ENCODE measurements around the gene STEAP4.

STEAP4 gene

DNA sequence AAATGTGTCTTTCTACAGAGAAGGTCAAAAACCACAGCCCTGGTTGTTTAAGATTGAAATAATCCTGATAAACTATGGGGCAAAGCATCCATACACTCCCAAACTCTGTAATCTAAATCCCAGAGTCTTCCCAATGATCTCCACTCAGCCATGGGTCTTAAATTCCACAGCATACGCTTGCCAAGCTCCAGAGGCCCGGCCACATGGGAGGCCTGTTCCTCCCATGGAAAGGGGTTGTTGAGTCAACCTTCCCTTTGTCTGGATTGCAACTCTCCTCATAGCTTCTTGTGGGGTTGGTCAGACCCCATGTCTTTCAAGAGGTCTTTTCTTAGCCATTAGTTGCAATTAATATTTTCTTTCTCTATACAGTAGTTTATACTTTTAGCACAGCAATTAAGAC is 718 bp upstream of the STEAP4 start:
- no peak for DNase-seq
- Histone ChIP-seq H3K4me1 (peaks cover 0 to 24% (median 13%) of the 10 kb centered on the region in 4 donors), H3K4me3 (no peak overlapping the region), H3K27ac (no peak overlapping the region), H3K9me3 (no peaks in the 10 kb centered on the region), H3K36me3 (no peaks in the 10 kb centered on the region), H3K27me3 (no peaks in the 10 kb centered on the region)
- intact Hi-C loops (cut with DNase I; ENCODE audit: low total_unique reads), result no loop called here
- TF ChIP-seq, protein P1, sequence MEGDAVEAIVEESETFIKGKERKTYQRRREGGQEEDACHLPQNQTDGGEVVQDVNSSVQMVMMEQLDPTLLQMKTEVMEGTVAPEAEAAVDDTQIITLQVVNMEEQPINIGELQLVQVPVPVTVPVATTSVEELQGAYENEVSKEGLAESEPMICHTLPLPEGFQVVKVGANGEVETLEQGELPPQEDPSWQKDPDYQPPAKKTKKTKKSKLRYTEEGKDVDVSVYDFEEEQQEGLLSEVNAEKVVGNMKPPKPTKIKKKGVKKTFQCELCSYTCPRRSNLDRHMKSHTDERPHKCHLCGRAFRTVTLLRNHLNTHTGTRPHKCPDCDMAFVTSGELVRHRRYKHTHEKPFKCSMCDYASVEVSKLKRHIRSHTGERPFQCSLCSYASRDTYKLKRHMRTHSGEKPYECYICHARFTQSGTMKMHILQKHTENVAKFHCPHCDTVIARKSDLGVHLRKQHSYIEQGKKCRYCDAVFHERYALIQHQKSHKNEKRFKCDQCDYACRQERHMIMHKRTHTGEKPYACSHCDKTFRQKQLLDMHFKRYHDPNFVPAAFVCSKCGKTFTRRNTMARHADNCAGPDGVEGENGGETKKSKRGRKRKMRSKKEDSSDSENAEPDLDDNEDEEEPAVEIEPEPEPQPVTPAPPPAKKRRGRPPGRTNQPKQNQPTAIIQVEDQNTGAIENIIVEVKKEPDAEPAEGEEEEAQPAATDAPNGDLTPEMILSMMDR (IDR thresholded peaks at IDR 0.05), result no peak

- intact Hi-C loops (cut with DNase I; ENCODE audit: low total_unique reads), result no loop called here
- no peaks in the 10 kb centered on the region for H3K36me3 ChIP-seq
- no peak for DNase-seq
- H3K4me3 ChIP-seq, result peak overlapping the region in 1 of 2 donors; percentile 31
- peaks cover 0 to 10% (median 6%) of the 10 kb centered on the region in 4 donors for H3K4me1 ChIP-seq
- no peak overlapping the region for H3K27ac ChIP-seq
- TF ChIP-seq, protein P1 (IDR thresholded peaks at IDR 0.05), result no peak
- no peaks in the 10 kb centered on the region for H3K27me3 ChIP-seq
- H3K9me3 ChIP-seq, result no peaks in the 10 kb centered on the region
These were observed 1.6 kb downstream of the STEAP4 start for GRCh38 chr7:88305044-88305443.

DNA sequence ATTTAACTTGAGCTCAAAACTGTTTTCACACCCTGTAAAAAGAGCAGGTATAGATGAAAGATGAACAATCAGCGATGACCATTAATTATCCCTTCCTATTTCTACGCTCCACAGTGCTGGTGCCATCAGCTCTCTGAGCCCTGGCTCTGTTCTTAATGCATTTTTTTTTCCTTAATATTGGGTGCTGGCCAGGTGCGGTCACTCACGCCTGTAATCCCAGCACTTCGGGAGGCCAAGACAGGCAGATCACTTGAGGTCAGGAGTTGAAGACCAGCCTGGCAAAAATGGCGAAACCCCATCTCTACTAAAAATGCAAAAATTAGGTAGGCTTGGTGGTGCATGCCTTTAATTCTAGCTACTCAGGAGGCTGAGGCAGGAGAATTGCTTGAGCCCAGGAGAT is 4.2 kb downstream of the STEAP4 start:
- no peak overlapping the region for H3K27ac ChIP-seq
- DNase-seq, result no peak
- H3K9me3 ChIP-seq, result no peaks in the 10 kb centered on the region
- intact Hi-C loops (cut with DNase I; ENCODE audit: low total_unique reads), result no loop called here
- TF ChIP-seq, protein P1 (IDR thresholded peaks at IDR 0.05), result no peak
- H3K27me3 ChIP-seq, result no peaks in the 10 kb centered on the region
- H3K4me3 ChIP-seq, result no peak overlapping the region
- H3K4me1 ChIP-seq, result peaks cover 0 to 9% (median 4%) of the 10 kb centered on the region in 4 donors
- H3K36me3 ChIP-seq, result no peaks in the 10 kb centered on the region

DNA sequence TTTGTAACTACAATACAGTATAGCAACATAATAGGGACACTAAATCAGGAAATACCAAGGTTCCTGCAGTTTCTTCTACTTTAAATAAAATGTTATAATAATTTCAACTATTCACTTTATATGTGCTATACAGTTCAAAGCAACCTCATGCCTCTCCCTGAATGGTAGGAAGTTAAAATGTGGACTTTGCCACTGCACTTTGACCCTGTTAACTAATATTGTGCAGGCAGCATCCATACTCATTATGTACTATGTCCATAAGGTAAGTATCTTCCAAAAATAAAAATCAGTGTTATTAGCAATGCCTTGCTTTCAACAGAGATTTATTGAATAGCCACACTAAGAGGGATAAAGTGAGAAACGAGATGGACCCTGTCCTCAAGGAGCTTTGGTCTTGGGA is 4.8 kb downstream of the STEAP4 start:
- no peaks in the 10 kb centered on the region for H3K9me3 ChIP-seq

GRCh38 chr7:88300401-88300945 is 6.2 kb downstream of the STEAP4 start:
- H3K36me3 ChIP-seq, result no peaks in the 10 kb centered on the region
- peaks cover 0 to 4% (median 0%) of the 10 kb centered on the region in 4 donors for H3K4me1 ChIP-seq
- TF ChIP-seq, protein P1 (IDR thresholded peaks at IDR 0.05), result no peak
- DNase-seq, result no peak
- H3K4me3 ChIP-seq, result no peak overlapping the region
- H3K27ac ChIP-seq, result no peak overlapping the region
- H3K27me3 ChIP-seq, result no peaks in the 10 kb centered on the region
- H3K9me3 ChIP-seq, result no peaks in the 10 kb centered on the region
- intact Hi-C loops (cut with DNase I; ENCODE audit: low total_unique reads), result no loop called here

More for the DNA sequence above, 4.8 kb downstream of the STEAP4 start:
- Histone ChIP-seq H3K27me3 (no peaks in the 10 kb centered on the region), H3K4me1 (peaks cover 0 to 9% (median 4%) of the 10 kb centered on the region in 4 donors), H3K36me3 (no peaks in the 10 kb centered on the region), H3K4me3 (no peak overlapping the region), H3K27ac (no peak overlapping the region)
- intact Hi-C loops (cut with DNase I; ENCODE audit: low total_unique reads), result no loop called here
- TF ChIP-seq, protein P1 (IDR thresholded peaks at IDR 0.05), result no peak
- DNase-seq, result no peak

GRCh38 chr7:88299126-88299525 is 7.6 kb downstream of the STEAP4 start:
- Histone ChIP-seq H3K4me3 (no peak overlapping the region), H3K9me3 (no peaks in the 10 kb centered on the region), H3K27ac (no peak overlapping the region), H3K27me3 (no peaks in the 10 kb centered on the region), H3K36me3 (no peaks in the 10 kb centered on the region), H3K4me1 (peaks cover 0 to 4% (median 0%) of the 10 kb centered on the region in 4 donors)
- intact Hi-C loops (cut with DNase I; ENCODE audit: low total_unique reads), result no loop called here
- DNase-seq, result no peak
- TF ChIP-seq, protein P1 (IDR thresholded peaks at IDR 0.05), result no peak
